IMR-90 (cell line): ENCODE results near the gene ESRRG. TPM values are rescaled to one million over a fixed set of nuclear protein-coding genes. Genes with fewer than 3 reads are reported as not detected.

Source experiments
- ATAC-seq: fragments of 200-7000 bp; cut with Tn5 transposase; 2 replicates; pipeline ENCODE4 v1.9.1; 2020; ENCODE audit warnings: low read depth, mild to moderate bottlenecking, moderate library complexity
- BruUV-seq: library from RNA; stranded (reverse); fragments of 400-500 nt; replicated peaks from 2 replicates; lab custom pipeline; 2021; lab: Mats Ljungman, UMichigan
- CTCF ChIA-PET: fragments of 300-600 bp; formaldehyde crosslinking; extraction: SDS; loops from one replicate; lab custom pipeline; 2021; ENCODE audit warnings: antibody characterized with exemption; lab: Yijun Ruan, JAX
- POLR2A ChIA-PET: fragments of 300-600 bp; sonication (Branson Sonifier 250); formaldehyde crosslinking; loops from one replicate; lab custom pipeline; 2022; ENCODE audit warnings: antibody characterized with exemption; ENCODE audit not compliant: unreplicated experiment; lab: Charles Lee
- DNase-seq: peaks from one replicate; pipeline ENCODE4 v3.0.0; 2013
- H2AFZ ChIP-seq: replicated peaks from 2 replicates; pipeline ENCODE3; 2013; ENCODE audit warnings: low read length, mild to moderate bottlenecking; ENCODE audit not compliant: poor library complexity
- H2AK5ac ChIP-seq: 2 replicates; pipeline ENCODE4 v1.6.1; 2013; ENCODE audit warnings: low read depth, low read length, inconsistent platforms
- H2AK9ac ChIP-seq: replicated peaks from 2 replicates; pipeline ENCODE3; 2013; ENCODE audit warnings: mild to moderate bottlenecking, low read depth, low read length, moderate library complexity; ENCODE audit not compliant: poor library complexity
- H2BK120ac ChIP-seq: 2 replicates; pipeline ENCODE4 v1.6.1; 2013; ENCODE audit warnings: low read depth, low read length, inconsistent platforms
- H2BK15ac ChIP-seq: 3 replicates; pipeline ENCODE4 v1.6.1; 2013; ENCODE audit warnings: low read depth, low read length, inconsistent platforms
- H2BK20ac ChIP-seq: 2 replicates; pipeline ENCODE4 v1.6.1; 2013; ENCODE audit warnings: low read depth, mild to moderate bottlenecking, inconsistent platforms, low read length, moderate library complexity
- H2BK5ac ChIP-seq: 2 replicates; pipeline ENCODE4 v1.6.1; 2013; ENCODE audit warnings: mild to moderate bottlenecking, low read depth, low read length, inconsistent platforms; ENCODE audit not compliant: poor library complexity, severe bottlenecking
- H3K14ac ChIP-seq: replicated peaks from 2 replicates; pipeline ENCODE4 v1.6.1; 2013; ENCODE audit warnings: low read depth, low read length, inconsistent platforms
- H3K18ac ChIP-seq: 2 replicates; pipeline ENCODE4 v1.6.1; 2013; ENCODE audit warnings: low read depth, low read length, control low read depth
- H3K23ac ChIP-seq: 2 replicates; pipeline ENCODE4 v1.6.1; 2013; ENCODE audit warnings: low read depth, low read length, inconsistent platforms
- H3K27ac ChIP-seq: 2 replicates; pipeline ENCODE4 v1.5.1; 2013; ENCODE audit warnings: mild to moderate bottlenecking, control low read depth, low read length; ENCODE audit not compliant: insufficient read depth
- H3K27me3 ChIP-seq: 2 replicates; pipeline ENCODE4 v1.6.1; 2013; ENCODE audit warnings: low read length; ENCODE audit not compliant: control insufficient read depth, insufficient read depth
- H3K36me3 ChIP-seq: 2 replicates; pipeline ENCODE4 v1.6.1; 2013; ENCODE audit warnings: low read length, mixed read lengths; ENCODE audit not compliant: control insufficient read depth, insufficient read depth
- H3K4ac ChIP-seq: 2 replicates; pipeline ENCODE4 v1.6.1; 2013; ENCODE audit warnings: low read depth, low read length, inconsistent platforms
- H3K4me1 ChIP-seq: 2 replicates; pipeline ENCODE4 v1.6.1; 2013; ENCODE audit warnings: low read length, mixed read lengths; ENCODE audit not compliant: control insufficient read depth, insufficient read depth
- H3K4me2 ChIP-seq: 2 replicates; pipeline ENCODE4 v1.6.1; 2013; ENCODE audit warnings: low read depth, mild to moderate bottlenecking, control low read depth, low read length, moderate library complexity
- H3K4me3 ChIP-seq: 2 replicates; pipeline ENCODE4 v1.5.1; 2013; ENCODE audit warnings: low read depth, mild to moderate bottlenecking, control low read depth, low read length, moderate library complexity; ENCODE audit not compliant: insufficient read depth
- H3K56ac ChIP-seq: 2 replicates; pipeline ENCODE4 v1.6.1; 2013; ENCODE audit warnings: low read length, inconsistent platforms; ENCODE audit not compliant: insufficient read depth; ENCODE audit errors: extremely low read depth
- H3K79me1 ChIP-seq, 2 experiments: 2 replicates each; pipeline ENCODE4 v1.6.1; 2013; ENCODE audit warnings: low read length in 2 of 2, inconsistent platforms in 1 of 2, low read depth in 1 of 2
- H3K9ac ChIP-seq: 2 replicates; pipeline ENCODE4 v1.6.1; 2013; ENCODE audit warnings: low read depth, low read length, control low read depth
- H3K9me1 ChIP-seq: 2 replicates; pipeline ENCODE4 v1.6.1; 2013; ENCODE audit warnings: low read length, inconsistent platforms; ENCODE audit not compliant: insufficient read depth
- H3K9me3 ChIP-seq: 2 replicates; pipeline ENCODE4 v1.6.1; 2013; ENCODE audit warnings: low read length; ENCODE audit not compliant: control insufficient read depth, insufficient read depth
- H4K20me1 ChIP-seq: 2 replicates; pipeline ENCODE4 v1.6.1; 2013; ENCODE audit warnings: low read length, inconsistent platforms; ENCODE audit not compliant: insufficient read depth
- H4K5ac ChIP-seq: 2 replicates; pipeline ENCODE4 v1.6.1; 2013; ENCODE audit warnings: mild to moderate bottlenecking, low read depth, low read length, control low read depth
- H4K8ac ChIP-seq, 2 experiments: 2 replicates each; pipeline ENCODE4 v1.6.1; 2013; ENCODE audit warnings: low read depth in 2 of 2, low read length in 2 of 2, control low read depth in 1 of 2, inconsistent platforms in 1 of 2
- H4K91ac ChIP-seq: 2 replicates; pipeline ENCODE4 v1.6.1; 2013; ENCODE audit warnings: low read depth, low read length, inconsistent platforms; ENCODE audit not compliant: insufficient read depth
- BHLHE40 ChIP-seq: fragments of 150-350 bp; IDR thresholded peaks from 2 replicates; pipeline ENCODE4 v1.6.1; 2016; ENCODE audit warnings: mild to moderate bottlenecking, low read depth, low read length
- CEBPB ChIP-seq: IDR thresholded peaks from 2 replicates; pipeline ENCODE4 v1.6.1; 2012; ENCODE audit warnings: low read depth, low read length, improper control_type of control experiment
- CHD1 ChIP-seq: IDR thresholded peaks from 2 replicates; pipeline ENCODE4 v1.6.1; 2012; ENCODE audit warnings: low read depth, low read length, improper control_type of control experiment
- CTCF ChIP-seq: conservative IDR thresholded peaks from 2 replicates; pipeline ENCODE4 v1.5.1; 2012; ENCODE audit warnings: mild to moderate bottlenecking, low read depth, low read length, improper control_type of control experiment
- FOS ChIP-seq: fragments of 150-350 bp; IDR thresholded peaks from 2 replicates; pipeline ENCODE4 v1.6.1; 2016; ENCODE audit warnings: low read depth, low read length
- MAFK ChIP-seq: IDR thresholded peaks from 2 replicates; pipeline ENCODE4 v1.6.1; 2012; ENCODE audit warnings: low read depth, low read length, improper control_type of control experiment
- MAZ ChIP-seq: IDR thresholded peaks from 2 replicates; pipeline ENCODE4 v1.6.1; 2012; ENCODE audit warnings: low read depth, mild to moderate bottlenecking, low read length, improper control_type of control experiment, moderate library complexity, borderline replicate concordance
- MXI1 ChIP-seq: IDR thresholded peaks from 2 replicates; pipeline ENCODE4 v1.6.1; 2012; ENCODE audit warnings: low read depth, mild to moderate bottlenecking, low read length, moderate library complexity, borderline replicate concordance
- NFE2L2 ChIP-seq: fragments of 150-350 bp; IDR thresholded peaks from 2 replicates; pipeline ENCODE4 v1.6.1; 2016; ENCODE audit warnings: low read depth, mild to moderate bottlenecking, low read length
- POLR2A ChIP-seq: IDR thresholded peaks from 2 replicates; pipeline ENCODE4 v1.6.1; 2012; ENCODE audit warnings: mild to moderate bottlenecking, low read depth, low read length
- RAD21 ChIP-seq: IDR thresholded peaks from 2 replicates; pipeline ENCODE4 v1.6.1; 2012; ENCODE audit warnings: low read length, improper control_type of control experiment
- RCOR1 ChIP-seq: IDR thresholded peaks from 2 replicates; pipeline ENCODE4 v1.6.1; 2012; ENCODE audit warnings: mild to moderate bottlenecking, low read length, improper control_type of control experiment; ENCODE audit not compliant: insufficient replicate concordance
- RFX5 ChIP-seq: IDR thresholded peaks from 2 replicates; pipeline ENCODE4 v1.8.0; 2012; ENCODE audit warnings: low read depth, mild to moderate bottlenecking, low read length, moderate library complexity
- SMC3 ChIP-seq: fragments of 150-350 bp; IDR thresholded peaks from 2 replicates; pipeline ENCODE4 v1.6.1; 2016; ENCODE audit warnings: low read depth, mild to moderate bottlenecking, antibody characterized with exemption, low read length, moderate library complexity
- WGBS, 2 experiments: methylation state at CpG; one replicate each; pipeline versions ENCODE4 v1.1.5 to v1.1.7; 2013; ENCODE audit warnings: missing lambda C conversion rate in 2 of 2; ENCODE audit not compliant: insufficient read length in 1 of 2; ENCODE audit errors: extremely low coverage in 2 of 2; 5-methylcytosine and 5-hydroxymethylcytosine counted together
- dilution Hi-C: fragments of 300-500 bp; cut with HindIII; formaldehyde crosslinking; loops from one replicate; pipeline ENCODE4 v1.14.3; 2018; ENCODE audit warnings: low sequenced_read_pairs; ENCODE audit not compliant: unreplicated experiment
- in situ Hi-C: fragments of 300-500 bp; cut with MboI; formaldehyde crosslinking; loops from 3 replicates; pipeline ENCODE4 v1.14.3; 2019; ENCODE audit warnings: low sequenced_read_pairs, inconsistent platforms, mixed read lengths
- intact Hi-C: fragments of 100-400 bp; cut with micrococcal nuclease; formaldehyde crosslinking; loops from 2 replicates; pipeline ENCODE4 v1.10.0; 2022
- polyA plus RNA-seq, 3 experiments: library from polyadenylated mRNA; depleted of rRNA; stranded (reverse); fragments of >200 nt; gene quantifications; 2 replicates each; pipeline ENCODE4 v1.2.3, GENCODE V29; 2012; ENCODE audit warnings: low replicate concordance in 1 of 3
- total RNA-seq: library from RNA; depleted of rRNA; stranded (reverse); fragments of >200 nt; gene quantifications from 2 replicates; pipeline ENCODE4 v1.2.3, GENCODE V29; 2012
- TF ChIP-seq, protein P1 (sequence below): fragments of 150-350 bp; IDR thresholded peaks from 2 replicates; pipeline ENCODE4 v1.6.1; 2016; ENCODE audit warnings: low read depth, mild to moderate bottlenecking, low read length, moderate library complexity, borderline replicate concordance
- TF ChIP-seq, protein P2 (sequence below): fragments of 150-350 bp; IDR thresholded peaks from 2 replicates; pipeline ENCODE4 v1.6.1; 2017; ENCODE audit warnings: mild to moderate bottlenecking, antibody characterized with exemption, low read length, low read depth

ESRRG gene
- total and polyA plus RNA-seq, 2 of the 4 experiments (the other 2 are of a cell fraction): 0.17 to 0.54 TPM

DNA sequence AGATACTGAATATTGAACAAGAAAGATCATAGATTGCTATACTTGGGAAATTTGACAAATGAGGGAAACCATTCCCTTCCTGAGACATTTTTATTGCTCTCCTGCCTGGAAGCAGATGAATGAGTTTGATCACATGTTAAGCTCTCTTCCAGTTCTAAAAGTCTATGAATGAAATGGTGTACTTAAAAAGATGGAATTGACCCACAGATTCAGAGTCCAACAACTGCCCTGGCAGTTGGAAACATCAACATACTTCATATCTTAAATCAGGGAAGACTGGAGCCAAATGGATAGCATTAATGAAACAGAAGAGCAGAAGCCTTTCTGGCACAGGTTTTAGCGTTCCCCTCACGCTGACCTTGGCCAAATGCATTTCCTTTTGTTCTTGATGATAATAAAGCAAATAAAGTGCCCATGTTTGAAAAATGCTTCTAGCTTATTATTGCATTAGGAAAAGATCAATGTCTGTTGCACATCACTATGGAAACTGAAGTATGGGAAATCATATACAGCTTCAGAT, 142.6 kb downstream of the ESRRG start:
- Histone ChIP-seq H3K23ac (no peak overlapping the region), H3K9ac (no peak overlapping the region), H2AK9ac (no peak overlapping the region), H4K91ac (no peak overlapping the region), H3K18ac (no peak overlapping the region), H2BK5ac (no peak overlapping the region), H3K79me1 (no peaks in the 10 kb centered on the region), H3K36me3 (no peaks in the 10 kb centered on the region), H3K56ac (no peak overlapping the region), H3K27me3 (no peaks in the 10 kb centered on the region), H2BK120ac (no peak overlapping the region), H3K4me1 (no peaks in the 10 kb centered on the region), H3K27ac (no peak overlapping the region), H2AK5ac (no peak overlapping the region), H3K4me3 (no peak overlapping the region), H2AFZ (no peak overlapping the region), H4K20me1 (no peaks in the 10 kb centered on the region), H4K8ac (no peak overlapping the region), H3K4ac (no peak overlapping the region), H2BK20ac (no peak overlapping the region), H2BK15ac (no peak overlapping the region), H3K14ac (no peak overlapping the region), H3K9me1 (no peaks in the 10 kb centered on the region), H3K9me3 (no peaks in the 10 kb centered on the region), H3K4me2 (no peak overlapping the region), H4K5ac (no peak overlapping the region)
- intact Hi-C loops (no loop called here), dilution Hi-C loops (no loop called here), in situ Hi-C loops (no loop called here)
- no peak for TF ChIP-seq CEBPB
- no peak for TF ChIP-seq MAFK
- TF ChIP-seq SMC3: no peak
- no peak for TF ChIP-seq FOS
- no peak for TF ChIP-seq MAZ
- no peak for TF ChIP-seq NFE2L2
- no peak for TF ChIP-seq RAD21
- TF ChIP-seq BHLHE40: no peak
- TF ChIP-seq RFX5: no peak
- TF ChIP-seq, protein P1, sequence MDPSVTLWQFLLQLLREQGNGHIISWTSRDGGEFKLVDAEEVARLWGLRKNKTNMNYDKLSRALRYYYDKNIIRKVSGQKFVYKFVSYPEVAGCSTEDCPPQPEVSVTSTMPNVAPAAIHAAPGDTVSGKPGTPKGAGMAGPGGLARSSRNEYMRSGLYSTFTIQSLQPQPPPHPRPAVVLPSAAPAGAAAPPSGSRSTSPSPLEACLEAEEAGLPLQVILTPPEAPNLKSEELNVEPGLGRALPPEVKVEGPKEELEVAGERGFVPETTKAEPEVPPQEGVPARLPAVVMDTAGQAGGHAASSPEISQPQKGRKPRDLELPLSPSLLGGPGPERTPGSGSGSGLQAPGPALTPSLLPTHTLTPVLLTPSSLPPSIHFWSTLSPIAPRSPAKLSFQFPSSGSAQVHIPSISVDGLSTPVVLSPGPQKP: no peak
- TF ChIP-seq CHD1: no peak
- TF ChIP-seq, protein P2, sequence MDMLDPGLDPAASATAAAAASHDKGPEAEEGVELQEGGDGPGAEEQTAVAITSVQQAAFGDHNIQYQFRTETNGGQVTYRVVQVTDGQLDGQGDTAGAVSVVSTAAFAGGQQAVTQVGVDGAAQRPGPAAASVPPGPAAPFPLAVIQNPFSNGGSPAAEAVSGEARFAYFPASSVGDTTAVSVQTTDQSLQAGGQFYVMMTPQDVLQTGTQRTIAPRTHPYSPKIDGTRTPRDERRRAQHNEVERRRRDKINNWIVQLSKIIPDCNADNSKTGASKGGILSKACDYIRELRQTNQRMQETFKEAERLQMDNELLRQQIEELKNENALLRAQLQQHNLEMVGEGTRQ: no peak
- no peak for TF ChIP-seq MXI1
- TF ChIP-seq CTCF: no peak
- no peak for TF ChIP-seq RCOR1
- no peak for TF ChIP-seq POLR2A
- no peak for ATAC-seq
- 25% methylated on average over 2 of the region's 2 CpGs; no CpG with 5 or more reads in 1 of the 2 experiments for WGBS, 2 experiments
- BruUV-seq: no TSS peak
- ChIA-PET CTCF (interaction anchor here (3.2 kb wide), 1 partner anchor 14 kb away, joined by 12 read pairs; no protein-coding TSS in a partner anchor), POLR2A (no interaction called here)
- DNase-seq: no peak
